GM19395 (cell line): Measurements from ENCODE around the gene FER.

ENCODE experiments used
- ATAC-seq: cut with Tn5 transposase; IDR thresholded peaks from one replicate; pipeline ENCODE4 v1.9.1; 2021; ENCODE audit warnings: mild to moderate bottlenecking, moderate library complexity; ENCODE audit not compliant: unreplicated experiment

The FER gene

GRCh38 chr5:109168151-109168550 lies 420.5 kb downstream of the FER start:
- ATAC-seq, result no peak

GRCh38 chr5:109170629-109171350 lies 423.1 kb downstream of the FER start:
- no peak for ATAC-seq

GRCh38 chr5:109171437-109172073 lies 423.9 kb downstream of the FER start:
- ATAC-seq, result peak; percentile 86

- ATAC-seq, result no peak
Observed at GRCh38 chr5:109173036-109173794, 425.5 kb downstream of the FER start.

- no peak for ATAC-seq
Observed at GRCh38 chr5:109177227-109177626, 429.5 kb downstream of the FER start.

GRCh38 chr5:109177782-109178181 lies 430.1 kb downstream of the FER start:
- no peak for ATAC-seq

DNA sequence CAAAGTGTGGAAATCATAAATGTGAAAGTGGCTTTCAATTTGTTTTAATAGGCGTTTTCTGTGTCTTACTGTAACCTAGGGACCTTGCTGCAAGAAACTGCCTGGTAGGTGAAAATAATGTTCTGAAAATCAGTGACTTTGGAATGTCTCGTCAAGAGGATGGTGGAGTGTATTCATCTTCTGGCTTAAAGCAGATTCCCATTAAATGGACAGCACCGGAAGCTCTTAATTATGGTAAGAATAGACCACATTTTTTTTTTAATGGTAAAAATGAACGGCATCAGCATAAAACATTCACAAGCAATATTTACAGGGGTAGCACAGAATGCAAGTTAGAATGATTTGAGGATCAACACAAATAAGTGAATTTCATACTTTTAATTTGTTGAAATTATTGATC lies 433.0 kb downstream of the FER start:
- no peak for ATAC-seq

DNA sequence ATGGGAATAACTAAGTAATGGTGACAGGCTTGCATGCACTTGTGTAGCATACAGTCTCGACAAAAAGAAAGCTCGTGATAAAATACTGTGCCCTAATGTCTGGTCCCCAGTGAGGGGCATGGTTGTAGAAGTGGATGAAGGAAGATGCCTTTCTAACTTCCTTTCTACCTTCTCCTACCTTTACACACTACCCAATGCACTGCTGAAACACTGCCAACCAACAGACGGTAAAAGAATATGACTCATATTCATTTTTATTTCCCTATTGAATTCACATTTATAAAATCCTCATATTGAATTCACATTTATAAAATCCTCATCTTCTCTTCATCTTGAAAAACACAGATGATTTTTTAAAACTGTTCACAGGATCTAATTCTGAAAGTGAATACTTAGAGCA lies 439.1 kb downstream of the FER start:
- ATAC-seq, result no peak

DNA sequence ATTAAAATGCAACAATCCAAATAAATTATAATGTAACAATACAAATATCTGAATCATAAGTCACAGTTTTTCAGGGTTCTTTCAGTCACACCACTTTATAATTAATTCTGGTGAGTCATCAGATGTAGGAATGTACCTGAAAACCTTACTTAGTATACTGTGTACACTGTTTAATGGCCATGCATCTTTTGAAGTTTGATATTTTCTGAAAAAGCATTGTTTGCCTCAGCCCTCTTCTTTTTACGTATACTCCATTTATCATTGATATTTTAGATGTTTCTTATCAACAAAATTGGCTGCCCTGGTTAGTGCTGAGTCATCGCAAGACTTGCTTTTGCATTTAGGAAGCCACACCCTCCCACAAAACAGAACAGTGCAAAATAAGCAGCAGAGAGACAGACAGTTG lies 443.5 kb downstream of the FER start:
- ATAC-seq, result peak; percentile 75

DNA sequence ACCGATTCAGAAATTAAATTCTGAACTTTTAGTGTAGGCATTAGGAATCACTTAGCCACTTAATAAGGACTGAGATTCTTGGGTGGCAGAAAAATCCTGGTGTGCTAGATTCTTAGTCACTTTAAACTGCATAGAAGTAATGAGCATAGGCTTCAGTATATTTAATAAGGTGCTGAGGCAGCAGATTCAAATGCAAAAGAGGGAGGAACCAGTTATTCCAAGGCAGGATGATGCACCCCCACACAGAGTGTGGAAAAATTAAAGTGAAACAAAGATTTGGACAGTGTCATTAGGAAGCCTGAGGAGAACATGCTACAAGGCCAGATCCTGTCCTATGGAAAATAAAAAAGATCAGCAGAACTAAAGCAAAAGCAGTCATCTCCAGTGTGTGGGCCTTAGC lies 444.3 kb downstream of the FER start:
- ATAC-seq, result no peak

- no peak for ATAC-seq
Observed at GRCh38 chr5:109192555-109193281, 445.0 kb downstream of the FER start.

- no peak for ATAC-seq
Observed at GRCh38 chr5:109195667-109196066, 448.0 kb downstream of the FER start.

DNA sequence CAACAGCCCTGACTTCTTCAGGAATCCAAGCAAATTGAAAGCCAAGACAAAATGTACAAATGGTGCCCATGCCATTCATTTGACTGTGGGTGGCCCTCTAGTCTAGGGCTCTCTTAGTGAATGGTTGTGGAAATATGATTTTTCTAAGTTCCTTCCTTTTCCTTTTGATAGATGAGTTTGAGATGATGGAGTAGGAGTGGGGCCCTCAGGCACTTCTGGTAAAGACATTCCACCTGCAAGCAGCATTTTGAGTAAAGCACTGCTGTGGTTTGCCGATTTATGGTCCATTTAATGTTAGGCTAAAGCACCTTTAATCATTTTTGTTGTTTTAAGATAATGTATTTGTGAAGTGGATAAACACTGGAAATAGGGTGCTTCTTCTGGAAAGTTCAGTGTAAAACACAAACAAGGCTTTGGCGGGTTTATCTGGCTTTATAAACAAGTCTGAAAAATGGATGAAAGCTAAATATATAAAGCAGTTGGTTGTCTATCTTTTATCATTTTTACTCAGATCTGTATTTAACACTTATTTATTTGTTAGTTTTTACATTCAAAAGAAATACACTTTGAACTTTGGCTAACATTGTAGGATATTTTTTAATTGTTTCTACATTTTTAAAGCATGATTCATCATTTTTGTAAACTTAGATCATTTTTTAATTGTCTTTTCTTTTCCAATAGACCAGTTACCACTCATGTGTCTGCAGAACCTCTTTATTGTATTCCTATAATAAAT lies 448.6 kb downstream of the FER start:
- no peak for ATAC-seq

GRCh38 chr5:109196823-109197160 lies 449.1 kb downstream of the FER start:
- ATAC-seq, result no peak

DNA sequence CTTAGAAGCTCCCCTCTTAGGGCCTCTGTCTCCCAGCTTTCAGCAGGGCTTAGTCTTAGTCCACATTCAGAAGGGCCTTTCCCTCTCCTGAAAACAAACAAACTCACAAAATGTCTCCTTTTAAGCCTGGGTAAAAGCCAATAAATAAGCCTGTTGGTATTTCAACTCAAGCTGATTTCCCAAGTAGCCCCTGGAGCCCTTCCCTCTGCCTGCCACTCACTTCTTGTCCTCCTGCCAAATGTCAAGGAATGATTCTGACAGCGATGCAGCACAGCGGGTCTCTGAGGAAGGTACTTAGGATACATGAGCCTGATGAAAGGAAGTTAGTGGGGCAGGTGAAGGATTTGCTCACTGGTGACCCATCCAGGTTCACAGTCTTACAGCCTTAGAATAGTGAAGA lies 451.6 kb downstream of the FER start:
- ATAC-seq, result no peak

DNA sequence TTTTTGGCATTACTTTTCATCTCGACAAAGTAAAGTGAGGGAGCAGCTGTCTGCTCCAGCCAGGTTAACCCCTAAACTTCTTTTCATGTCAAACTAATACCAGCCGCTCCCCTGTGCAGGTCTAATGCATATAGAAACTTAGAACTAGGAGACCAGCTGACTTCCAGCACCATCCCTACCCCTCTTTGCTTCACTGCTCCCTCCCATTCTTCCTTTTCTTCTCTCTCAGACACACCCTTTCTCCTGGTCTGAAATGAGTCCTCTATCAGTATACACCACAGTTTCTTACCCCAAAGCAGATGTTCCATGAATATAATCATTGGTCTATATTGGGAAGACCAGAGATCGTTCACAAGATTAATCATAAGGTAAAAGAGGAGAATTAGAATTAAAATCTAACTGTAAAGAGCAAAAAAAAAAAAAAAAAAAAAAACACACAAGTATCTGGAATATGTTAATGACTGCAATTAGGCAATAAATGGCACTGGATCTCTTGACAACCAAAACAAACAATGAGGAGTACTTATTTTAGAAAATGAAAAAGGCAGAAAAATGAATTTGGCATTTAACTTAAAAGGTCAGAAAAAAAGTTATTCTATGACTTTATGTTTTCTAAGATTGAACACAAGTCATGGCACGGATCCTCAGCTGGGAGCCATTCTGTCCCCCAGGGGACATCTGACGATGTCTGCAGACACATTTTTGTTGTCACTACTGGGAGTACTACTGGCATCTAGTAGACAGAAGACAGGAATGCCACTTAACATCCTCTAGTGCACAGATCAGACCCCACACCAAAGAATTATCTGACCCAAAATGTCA lies 452.3 kb downstream of the FER start:
- ATAC-seq, result no peak

- ATAC-seq, result no peak
Observed at GRCh38 chr5:109215040-109215439, 467.3 kb downstream of the FER start.

DNA sequence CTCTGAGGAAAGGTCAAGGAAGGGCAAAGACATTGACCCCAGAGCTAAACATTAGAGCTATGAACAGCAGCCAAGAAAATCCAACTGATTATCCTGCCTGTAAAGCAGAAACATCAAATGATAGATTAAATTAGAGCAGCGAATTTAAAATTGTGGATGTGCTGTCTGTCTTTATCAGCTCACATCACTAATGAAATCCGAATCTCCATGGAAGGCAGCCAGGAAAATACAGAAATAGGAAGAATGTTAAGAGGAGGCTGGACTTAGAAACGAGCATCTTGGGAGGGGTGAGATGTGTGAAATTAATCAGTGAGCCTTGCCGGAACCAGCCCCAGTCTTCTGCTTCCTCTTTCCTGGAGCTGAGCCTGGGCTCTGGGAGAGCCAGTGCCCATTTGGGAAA lies 471.1 kb downstream of the FER start:
- no peak for ATAC-seq

GRCh38 chr5:109223531-109223930 lies 475.8 kb downstream of the FER start:
- no peak for ATAC-seq
